HG03575 (cell line): ENCODE data around the gene SEC14L5.
"Not testable (repeated sequence)": the region's sequence is repeated elsewhere in the genome, so short reads cannot be mapped to it uniquely, and the experiment has no call there.

ENCODE experiments used
- ATAC-seq: cut with Tn5 transposase; IDR thresholded peaks from one replicate; pipeline ENCODE4 v1.9.1; 2021; ENCODE audit not compliant: unreplicated experiment, insufficient number of reproducible peaks, low FRiP score; ENCODE audit errors: extremely low read depth

Gene SEC14L5

DNA sequence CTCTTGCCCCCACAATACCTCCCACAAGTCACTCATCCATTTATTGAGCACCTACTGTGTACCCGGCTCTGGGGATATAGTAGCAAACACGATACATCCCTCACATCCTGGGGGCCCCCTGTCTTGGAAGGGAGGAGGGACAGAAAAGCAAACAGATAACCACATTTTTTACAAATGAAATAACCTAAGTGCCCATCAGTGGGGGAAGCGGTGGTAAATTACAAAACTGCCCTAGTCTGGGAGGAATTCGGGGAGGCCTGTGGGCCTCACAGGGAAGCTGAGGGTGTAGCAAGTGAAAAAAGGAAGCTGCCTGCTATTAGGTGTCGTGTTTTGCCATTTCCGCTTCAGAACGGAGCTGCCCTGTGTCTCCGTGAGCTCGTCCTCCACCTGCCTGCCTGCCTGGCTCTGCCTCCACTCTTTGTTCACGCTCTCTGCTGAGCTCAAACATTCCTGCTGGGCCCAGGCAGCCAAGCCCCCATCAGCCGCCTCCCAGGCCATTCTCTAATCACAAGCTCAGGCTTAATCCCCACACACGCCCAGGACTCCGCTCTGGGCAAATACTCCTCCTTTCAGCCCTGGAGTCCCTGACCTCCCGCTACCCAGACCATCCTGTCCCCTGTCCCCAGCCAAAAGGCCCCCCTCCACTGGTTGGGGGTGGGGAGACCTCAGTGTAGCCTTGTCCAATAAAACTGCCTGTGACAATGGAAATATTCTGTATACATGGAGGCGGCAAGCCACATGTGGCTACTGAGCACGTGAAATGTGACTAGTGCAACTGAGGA lies 10.2 kb upstream of the SEC14L5 start:
- no peak for ATAC-seq

DNA sequence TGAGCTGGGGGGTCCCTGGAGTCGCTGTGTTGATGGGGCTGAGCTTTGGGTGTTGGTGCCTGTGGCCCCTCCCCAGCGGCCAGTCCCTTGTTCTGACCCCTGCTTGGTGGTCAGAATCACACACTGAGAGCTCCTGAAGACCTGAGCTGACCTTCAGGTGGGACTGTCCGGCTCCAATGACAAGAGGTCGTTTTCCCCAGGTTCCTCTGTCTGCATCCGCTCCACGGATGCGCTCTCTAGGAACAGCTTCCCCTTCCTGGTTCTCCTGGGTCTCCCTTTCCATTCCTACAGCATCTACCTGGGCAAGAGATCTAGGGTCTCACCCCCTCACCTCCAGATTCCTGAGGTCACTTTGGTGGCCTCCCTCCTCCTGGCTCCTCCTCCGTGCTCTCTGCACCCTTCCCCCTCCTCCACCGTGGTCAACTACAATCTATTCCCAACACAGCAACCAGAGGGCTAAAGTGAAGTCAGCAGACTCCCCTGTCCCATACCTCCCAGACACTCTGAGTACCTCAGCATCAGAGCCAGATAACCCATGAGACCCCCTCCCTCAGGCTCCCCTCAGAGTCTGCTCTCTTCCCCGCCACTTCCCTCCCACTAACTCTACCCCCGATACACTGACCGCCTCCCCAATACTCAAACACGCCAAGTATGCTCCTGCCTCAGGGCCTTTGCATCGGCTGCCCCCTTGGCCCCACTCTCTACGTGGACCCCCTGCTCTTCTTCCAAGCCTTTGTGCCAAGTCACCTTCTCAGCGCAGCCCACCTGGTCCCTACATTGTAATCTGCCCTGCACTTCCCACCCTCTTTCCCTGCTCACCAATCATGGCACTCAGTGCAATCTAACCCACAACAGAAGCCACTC lies 9.0 kb upstream of the SEC14L5 start:
- ATAC-seq, result no peak

DNA sequence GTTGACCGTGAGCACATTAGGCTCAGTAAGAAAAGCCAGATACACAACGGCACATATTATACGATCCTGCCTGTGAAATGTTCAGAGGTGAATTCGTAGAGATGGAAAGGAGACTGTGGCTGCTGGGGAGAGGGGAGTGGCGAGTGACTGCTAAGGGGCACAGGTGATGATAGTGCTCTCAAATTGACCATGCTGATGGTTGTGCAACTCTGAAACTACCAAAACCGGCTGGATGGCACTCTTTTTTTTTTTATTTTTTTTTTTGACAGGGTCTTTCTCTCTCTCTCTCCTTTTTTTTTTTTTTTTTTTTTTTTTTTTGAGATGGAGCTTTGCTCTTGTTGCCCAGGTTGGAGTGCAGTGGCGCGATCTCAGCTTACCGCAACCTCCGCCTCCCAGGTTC lies 8.1 kb upstream of the SEC14L5 start:
- no peak for ATAC-seq

DNA sequence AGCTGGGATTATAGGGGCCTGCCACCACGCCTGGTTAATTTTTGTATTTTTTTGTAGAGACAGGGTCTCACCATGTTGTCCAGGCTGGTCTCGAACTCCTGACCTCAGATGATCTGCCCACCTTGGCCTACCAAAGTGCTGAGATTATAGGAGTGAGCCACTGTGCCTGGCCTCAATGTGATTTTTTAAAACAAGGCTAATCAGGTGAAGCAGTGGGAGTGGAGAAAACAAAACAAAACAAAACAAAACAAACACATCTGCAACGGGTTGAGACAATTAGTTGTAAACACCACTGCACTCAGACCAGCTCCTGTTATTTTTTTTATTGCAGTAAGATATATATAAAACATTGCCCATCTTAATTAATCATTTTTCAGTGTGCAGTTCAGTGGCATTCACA lies 6.5 kb upstream of the SEC14L5 start:
- not testable (repeated sequence) for ATAC-seq

DNA sequence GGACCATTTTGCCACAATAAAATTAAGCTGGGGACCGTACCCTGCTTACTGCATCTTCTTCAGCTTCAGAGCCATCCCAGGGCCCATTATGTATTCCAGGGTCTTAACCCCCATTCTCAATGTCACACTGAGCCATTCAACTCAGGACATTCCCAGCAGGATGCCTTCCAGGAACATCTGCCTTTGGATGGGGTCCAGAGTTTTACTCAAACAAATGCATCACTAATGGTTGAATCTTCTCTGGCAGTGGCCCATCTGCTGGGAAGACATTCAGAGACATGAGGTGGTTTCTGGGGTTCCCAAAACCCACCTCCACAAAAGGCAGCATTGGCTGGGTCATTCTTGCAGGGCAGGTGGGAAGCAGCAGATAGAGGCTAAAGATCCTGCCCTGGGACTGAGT lies 3.4 kb upstream of the SEC14L5 start:
- no peak for ATAC-seq

DNA sequence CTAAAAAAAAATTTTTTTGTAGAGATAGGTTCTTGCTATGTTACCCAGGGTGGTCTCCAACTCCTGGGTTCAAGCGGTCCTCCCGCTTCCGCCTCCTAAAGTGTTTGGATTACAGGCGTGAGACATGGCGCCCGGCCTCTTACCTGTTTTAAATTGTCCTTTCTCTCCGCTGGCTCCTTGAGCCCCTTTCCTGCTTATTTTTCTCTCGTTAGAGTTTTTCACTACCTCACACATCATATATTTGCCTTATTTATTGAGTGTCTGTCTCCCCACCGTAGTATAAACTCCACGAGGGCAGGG lies 760 bp upstream of the SEC14L5 start:
- ATAC-seq, result no peak

DNA sequence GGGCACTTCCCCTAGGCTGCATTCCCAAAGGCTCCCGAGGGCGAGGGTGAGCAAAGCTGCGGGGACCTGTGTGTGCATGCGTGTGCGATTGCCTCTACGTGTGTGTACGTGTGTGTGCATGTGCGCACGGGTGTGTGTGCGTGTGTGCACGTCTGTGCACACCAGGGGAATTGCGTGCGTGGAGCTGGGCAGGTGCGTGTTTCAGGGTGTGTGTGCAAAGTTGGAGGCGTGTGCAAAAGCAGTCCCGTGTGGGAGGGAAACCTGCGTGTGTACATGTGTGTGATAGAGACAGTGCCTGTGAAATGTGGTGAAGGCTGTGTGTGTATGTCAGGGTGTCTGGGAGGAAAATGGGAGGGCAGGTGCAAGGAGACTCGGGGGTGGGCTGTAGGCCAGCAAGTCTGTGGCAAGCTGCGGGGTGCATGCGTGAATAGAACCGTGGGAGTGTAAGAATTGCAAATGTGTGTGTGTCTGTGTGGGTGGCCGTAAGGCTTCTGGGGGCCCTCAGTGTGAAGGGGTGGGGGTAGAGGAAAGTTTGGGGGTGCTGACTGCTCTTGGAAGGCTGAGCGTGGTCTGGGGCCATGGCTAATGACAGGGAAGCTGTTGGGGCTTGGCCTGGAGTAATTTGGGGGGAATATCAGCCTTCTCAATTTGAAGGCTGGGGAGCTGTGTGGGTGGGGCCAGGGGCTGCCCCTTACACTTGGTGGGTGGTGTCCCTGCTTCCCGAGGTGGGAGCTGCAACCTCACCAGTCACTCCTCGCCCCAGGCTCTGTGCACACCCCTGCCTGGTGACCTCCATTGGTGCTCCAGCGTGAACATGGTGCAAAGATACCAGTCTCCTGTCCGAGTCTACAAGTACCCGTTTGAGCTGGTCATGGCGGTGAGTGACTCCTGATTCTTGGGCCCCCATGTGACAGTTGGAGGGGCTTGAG lies 644 bp downstream of the SEC14L5 start:
- no peak for ATAC-seq

DNA sequence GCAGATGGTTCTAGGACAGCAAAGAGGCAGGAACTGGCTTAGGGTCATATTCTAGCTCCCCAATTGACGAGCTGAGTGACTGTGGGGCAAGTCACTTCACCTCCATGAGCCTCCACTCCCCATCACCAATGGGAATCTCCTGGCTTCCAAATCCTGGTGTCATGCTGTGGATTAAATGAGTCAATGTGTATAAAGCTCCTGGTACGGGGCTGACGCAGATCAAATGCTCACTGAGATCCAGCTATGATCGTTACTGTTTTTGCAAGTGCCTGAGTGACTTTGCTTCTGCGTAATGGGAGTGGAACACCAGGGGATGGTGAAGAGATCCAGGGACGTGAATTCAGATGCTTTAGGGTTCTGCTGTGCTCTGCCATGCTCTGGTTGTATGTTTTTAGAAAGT lies 2.4 kb downstream of the SEC14L5 start:
- ATAC-seq, result no peak

DNA sequence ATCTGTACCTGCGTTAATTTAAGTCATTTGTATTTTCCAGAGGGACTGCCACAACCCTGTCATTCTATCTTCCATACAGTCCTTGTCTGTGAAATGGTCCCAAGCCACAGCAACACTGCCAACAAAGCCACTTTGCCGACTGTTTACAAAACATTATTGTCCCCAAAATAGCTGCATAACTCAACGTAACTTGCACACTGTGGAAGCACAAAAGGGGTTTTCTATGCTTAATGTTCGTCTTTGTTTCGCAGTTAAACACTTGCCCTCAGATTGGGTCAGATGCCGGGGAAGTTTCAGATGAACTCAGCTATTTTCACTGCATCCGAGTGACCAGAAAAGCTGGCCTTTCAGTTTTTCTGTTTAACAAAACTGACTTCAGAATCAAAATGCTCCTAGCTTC lies 4.6 kb downstream of the SEC14L5 start:
- no peak for ATAC-seq

DNA sequence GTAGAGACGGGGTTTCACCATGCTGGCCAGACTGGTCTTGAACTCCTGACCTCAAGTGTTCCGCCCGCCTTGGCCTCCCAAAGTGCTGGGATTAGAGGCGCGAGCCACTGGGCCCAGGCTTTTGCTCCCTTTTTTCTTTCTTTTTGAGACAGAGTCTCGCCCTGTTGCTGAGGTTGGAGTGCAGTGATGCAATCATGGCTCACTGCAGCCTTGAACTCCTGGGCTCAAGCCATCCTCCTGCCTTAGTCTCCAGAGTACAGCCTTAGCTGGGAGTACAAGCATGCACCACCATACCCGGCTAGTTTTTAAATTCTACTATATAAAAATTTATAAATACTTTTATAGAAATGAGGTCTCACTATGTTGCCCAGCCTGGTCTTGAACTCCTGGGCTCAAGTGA lies 5.4 kb downstream of the SEC14L5 start:
- ATAC-seq, result not testable (repeated sequence)

DNA sequence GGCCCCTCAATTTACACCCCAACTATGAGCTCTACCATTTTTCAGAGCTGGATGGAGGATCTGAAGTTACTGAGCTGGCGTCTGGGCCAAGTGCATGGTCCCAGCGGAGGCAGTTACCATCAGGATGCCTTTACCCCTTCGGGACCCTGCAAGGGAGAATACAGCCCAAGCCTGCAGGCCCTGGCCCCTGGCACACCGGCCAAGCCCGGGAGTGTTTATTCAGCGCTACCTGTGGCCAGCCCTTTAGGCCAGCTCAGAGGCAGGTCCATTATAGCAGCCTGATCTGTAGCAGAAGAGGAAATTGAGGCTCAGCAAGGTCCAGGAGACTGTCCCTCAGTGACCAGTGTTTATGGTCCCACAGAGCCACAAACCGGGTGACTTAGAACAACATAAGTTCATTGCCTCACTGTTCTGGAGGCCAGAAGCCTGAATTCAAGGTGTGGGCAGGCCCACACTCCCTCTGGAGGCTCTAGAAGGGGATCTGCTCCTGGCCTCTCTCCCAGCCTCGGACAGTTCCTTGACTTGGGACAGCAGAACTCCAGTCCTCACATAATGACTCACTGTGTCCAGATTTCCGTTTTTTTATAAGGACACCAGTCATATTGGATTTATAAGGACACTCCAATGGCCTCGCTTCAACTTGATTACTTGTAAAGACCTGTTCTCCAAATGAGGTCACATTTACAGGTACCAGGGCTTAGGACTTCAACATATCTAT lies 8.8 kb downstream of the SEC14L5 start:
- no peak for ATAC-seq

DNA sequence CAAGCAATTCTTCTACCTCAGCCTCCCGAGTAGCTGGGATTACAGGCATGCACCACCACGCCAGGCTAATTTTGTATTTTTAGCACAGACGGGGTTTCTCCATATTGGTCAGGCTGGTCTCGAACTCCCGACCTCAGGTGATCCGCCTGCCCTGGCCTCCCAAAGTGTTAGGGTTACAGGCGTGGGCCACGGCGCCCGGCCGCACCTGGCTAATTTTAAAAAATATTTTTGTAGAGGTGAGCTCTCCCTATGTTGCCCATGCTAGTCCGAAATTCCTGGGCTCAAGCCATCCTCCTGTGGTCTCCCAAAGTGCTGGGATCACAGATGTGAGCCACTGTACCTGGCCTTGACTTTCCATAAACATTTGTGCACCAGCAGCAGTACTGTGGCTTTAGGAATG lies 10.1 kb downstream of the SEC14L5 start:
- not testable (repeated sequence) for ATAC-seq

DNA sequence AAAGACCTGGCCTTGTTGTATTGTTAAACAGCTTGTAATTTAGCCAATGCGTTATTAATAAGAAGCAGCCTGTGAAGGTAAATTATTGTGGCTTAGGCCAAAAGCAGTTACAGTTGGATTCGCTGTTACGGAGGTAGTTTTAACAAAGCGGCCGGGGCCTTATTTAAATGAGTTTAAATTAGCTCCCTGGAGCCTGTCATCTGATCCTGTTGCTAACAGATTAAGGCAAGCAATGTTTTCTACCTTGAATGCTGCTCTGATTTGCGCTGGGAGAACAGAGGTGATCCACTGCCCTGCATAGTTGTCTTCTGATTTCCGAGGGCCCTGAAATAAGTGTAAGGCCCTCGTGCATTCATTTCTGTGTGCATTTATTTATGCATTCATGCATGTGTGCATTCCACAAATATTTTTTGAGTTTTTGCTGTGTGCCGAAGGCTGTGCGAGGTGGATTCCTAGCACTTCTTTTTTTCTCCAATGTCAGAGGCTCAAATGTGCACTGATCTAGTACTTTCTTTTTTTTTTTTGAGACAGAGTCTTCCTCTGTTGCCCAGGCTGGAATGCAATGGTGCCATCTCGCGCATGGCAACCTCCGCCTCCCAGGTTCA lies 10.9 kb downstream of the SEC14L5 start:
- no peak for ATAC-seq

DNA sequence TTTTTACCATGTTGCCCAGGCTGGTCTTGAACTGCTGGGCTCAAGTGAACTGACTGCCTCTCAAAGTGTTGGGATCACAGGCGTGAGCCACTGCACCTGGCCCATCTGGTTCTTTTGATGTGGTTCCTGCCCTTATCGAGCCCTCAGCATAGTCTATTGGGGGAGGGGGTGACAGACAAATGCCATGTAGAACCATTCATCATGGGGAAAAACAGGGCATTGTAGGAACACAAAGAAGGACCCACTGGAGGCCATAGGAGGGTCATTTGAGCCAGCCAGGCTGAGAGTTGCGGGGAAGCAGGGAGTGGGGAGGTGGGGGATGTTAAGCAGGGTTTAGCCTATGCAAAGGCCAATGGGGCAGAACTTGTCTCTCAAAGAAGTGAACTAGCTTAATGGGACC lies 11.9 kb downstream of the SEC14L5 start:
- no peak for ATAC-seq

DNA sequence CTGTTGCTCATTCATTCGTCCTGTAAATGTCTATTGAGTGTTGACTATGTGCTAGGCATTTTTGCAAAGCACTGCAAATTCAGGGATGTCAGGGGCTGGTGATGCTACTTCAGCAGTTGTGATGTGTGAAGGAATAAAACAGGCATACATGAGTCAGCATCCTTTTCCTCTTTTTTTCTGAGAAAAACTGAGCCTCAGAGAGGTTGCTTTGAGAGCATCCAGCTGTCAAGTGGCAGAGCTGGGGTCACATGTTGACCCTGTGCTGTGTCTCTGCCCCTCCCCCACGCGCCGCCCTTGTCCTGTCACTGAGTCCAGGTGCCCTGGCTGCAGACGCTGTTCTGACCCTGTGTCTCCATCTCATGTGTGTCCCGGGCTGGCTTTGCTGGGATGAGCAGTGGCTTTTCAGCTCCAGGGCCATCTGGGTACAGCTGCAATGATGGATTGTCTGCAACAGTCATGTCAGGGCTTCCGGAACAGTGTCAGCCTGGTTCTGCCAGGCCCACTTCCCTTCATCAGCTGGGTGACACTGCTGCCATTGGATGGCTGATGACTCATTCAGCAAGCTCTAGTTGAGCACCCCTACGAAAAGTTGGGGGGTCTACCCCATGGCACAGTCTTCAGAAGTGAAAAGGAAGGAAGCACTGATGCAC lies 14.9 kb downstream of the SEC14L5 start:
- ATAC-seq, result no peak

DNA sequence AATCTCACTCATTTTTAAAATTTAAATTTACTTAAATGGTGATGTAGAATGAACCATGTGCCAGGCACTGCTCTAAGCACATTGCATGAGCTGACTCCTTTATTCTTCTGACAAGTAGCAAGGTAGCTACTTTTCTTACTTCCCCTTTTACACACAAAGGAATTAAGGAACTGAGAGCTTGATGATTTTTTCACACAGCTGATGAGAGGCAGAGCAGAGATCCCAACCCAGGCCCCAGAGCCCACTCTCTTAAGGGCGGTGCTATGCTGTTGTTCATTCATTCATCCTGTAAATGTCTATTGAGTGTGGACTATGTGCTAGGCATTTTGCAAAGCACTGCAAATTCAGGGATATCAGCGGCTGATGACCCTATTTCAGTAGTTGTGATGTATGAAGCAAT lies 17.9 kb downstream of the SEC14L5 start:
- peak; percentile 68 for ATAC-seq

DNA sequence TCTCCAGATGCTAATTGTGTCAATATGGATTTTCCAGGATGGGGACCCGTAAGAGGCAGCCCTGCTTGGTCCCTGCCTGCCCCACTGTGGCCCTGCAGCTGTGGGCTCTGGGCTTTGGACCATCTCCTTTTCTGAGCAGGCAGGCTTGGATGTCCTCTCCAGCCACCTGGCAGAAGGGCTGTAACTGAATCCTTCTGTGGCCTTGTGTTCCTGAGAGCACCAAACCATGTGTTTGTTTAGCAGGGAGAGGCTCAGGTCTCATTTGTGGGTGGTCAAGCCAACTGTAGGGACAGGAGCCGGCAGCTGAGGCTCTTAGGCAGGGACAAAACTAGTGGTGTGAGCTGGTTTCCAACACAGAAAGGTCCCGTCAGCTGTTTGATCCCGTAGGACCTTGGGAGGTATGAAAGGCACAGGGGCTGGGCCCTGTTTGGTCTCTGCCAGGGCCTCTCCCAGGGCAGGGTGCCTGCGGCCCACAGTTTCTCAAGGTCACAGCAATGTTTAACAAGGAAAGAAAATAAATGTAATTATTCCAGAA lies 18.5 kb downstream of the SEC14L5 start:
- no peak for ATAC-seq

DNA sequence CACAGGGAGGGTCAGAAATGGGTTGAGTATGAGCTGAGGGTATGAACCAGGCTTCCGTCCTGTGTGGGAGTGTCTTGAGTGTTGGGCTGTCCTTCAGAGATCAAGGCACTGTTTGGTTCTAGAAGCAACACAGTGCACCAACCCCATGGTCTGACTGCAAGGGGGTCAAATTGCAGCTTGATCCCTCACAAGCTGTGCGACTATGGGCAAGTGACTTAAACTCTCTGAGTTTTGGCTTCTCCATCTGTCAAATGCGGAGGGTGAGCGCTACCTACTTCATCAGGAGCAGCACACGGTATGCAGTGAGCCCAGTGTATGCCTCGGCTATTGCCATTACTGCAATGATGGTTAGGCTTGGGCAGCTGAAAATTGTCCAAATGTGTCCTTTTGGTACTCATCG lies 21.0 kb downstream of the SEC14L5 start:
- no peak for ATAC-seq
